ENCODE measurements around the gene ANKDD1B. TPM values are rescaled to one million over a fixed set of nuclear protein-coding genes. Genes with fewer than 3 reads are reported as not detected.

The ANKDD1B gene
- total RNA-seq, 1 experiment from 2014 or later: not detected

DNA sequence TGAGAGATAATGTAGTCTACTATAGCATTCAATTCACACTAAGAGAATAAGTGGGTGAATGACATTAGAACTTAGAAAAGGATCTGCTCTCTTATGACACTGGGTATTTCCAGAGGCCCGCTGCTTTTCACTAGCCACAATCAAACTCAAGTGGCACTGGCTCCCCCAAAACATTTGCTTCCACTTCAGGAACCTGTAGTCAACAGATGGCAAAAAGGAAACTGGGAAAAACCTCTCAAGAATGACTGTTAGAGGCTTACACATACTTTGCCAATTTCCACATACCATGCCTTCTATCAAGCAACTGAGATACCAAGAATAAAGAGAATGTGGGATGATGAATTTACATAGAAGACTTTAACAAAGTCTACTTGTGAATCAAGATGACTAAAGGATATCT is 94.8 kb downstream of the ANKDD1B start:
- no peak for DNase-seq (ENCODE audit: low spot score)

DNA sequence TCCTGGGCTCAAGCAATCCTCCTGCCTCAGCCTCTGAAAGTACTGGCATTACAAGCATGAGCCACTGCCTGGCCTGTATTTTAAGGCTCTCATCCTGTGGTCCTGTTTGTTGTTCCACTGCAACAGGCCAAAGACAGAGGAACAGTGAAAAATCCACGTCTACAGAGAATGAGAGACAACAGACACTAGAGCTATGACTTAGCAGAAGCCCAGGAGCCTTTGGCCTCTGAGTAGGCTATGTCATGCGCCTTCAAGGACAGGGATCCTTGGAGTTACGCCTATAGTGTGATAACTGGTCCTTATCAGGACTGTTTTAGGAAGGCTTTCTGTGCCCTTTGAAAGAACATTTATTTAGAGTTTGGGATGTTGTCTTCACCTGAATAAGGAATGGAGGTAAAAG is 95.5 kb downstream of the ANKDD1B start:
- no peak for DNase-seq (ENCODE audit: low spot score)

DNA sequence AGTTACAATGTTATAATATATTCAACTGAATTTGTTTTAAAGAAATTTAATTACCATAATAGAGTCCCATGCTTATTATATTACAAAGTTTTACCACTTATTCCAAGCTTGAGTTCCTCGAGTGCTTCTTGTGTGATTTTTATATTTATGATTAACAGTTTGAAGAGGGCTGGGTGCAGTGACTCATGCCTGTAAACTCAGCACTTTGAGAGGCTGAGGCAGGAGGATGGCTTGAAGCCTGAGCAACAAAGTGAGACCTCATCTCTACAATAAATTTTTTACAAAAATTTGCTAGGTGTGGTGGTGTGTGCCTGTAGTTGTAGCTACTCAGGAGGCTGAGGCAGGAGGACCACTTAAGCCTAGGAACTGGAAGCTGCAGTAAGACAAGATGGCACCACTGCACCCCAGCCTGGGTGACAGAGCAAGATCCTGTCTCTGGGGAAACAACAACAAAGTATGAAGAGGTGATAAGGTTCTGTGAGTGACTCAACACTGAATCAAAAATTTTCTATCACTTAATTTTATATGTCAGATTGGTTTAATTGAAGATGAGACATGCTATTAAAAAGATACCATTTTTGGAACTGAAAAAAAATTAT is 96.8 kb downstream of the ANKDD1B start:
- DNase-seq (ENCODE audit: low spot score): no peak

DNA sequence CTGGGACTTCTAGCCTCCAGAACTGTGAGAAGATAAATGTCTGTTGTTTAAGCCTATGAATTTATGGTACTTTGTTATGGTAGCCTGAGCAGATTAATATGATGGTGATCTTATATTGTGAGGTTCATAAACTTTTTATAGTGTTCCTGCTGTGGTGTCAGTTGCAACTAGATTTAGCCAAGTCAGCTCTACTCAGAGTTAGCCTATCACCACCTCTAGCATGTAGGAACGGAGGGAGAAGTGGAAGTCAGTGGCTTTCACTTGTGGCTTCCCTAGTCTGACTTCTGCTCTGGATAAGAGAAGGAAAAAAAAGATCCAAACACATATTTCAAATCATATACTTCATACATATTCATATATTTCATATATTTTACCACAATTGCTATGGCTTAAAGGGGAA is 99.4 kb downstream of the ANKDD1B start:
- no peak for DNase-seq (ENCODE audit: low spot score)

DNA sequence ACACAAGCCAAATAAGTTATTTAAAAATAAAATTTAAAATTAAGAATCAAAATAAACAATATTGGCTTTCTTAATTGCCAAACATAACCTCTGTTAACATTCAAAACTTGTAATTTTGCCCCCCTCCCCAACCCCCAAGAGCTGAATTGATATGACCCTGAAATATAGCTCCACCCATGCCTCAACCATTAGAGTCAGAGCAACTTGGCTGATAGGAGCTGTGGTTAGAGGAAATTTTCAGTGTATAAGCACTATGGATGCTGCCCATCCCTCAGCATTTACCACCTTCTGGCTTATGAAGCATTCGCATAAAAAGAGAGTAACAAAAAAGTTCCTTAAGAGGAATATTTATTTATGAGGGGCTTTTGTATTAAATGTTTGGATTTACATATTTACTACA is 99.9 kb downstream of the ANKDD1B start:
- no peak for DNase-seq (ENCODE audit: low spot score)

DNA sequence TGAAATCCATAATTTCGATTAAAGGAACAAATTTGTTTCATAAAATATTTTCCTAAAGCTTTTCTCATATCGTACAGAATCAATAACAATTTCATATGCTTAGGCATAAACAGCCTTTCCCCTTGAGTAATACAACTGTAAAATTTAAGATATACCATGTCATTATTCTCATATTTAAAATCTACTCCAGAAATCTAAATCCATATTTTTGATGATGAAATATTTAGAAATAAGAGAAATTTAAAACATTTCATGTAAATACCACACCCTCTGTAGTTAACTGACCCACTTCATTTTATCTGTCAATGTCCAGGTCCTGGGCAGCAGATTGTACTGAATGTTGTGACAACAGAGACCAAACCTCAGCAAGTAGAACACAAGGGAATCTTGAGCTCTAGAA is 100.8 kb downstream of the ANKDD1B start:
- no peak for DNase-seq (ENCODE audit: low spot score)

DNA sequence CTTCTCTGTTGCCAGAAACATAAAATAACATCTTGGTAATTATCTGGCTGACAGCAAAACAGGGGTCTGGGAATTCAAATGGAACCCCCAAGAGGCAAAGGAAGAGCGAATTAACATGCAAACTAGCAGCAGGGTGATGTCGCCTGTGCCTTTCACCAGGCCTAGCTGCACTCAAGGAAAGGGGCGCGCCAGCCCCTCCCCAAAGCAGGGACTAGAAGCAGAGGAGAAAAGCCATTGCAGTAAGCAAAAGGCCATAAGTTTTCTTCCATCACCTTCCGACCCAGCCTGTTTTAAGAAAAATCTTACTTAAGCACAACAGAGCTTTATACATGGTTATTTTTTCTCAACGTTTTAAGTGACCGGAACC is 105.4 kb downstream of the ANKDD1B start:
- no peak for DNase-seq (ENCODE audit: low spot score)

DNA sequence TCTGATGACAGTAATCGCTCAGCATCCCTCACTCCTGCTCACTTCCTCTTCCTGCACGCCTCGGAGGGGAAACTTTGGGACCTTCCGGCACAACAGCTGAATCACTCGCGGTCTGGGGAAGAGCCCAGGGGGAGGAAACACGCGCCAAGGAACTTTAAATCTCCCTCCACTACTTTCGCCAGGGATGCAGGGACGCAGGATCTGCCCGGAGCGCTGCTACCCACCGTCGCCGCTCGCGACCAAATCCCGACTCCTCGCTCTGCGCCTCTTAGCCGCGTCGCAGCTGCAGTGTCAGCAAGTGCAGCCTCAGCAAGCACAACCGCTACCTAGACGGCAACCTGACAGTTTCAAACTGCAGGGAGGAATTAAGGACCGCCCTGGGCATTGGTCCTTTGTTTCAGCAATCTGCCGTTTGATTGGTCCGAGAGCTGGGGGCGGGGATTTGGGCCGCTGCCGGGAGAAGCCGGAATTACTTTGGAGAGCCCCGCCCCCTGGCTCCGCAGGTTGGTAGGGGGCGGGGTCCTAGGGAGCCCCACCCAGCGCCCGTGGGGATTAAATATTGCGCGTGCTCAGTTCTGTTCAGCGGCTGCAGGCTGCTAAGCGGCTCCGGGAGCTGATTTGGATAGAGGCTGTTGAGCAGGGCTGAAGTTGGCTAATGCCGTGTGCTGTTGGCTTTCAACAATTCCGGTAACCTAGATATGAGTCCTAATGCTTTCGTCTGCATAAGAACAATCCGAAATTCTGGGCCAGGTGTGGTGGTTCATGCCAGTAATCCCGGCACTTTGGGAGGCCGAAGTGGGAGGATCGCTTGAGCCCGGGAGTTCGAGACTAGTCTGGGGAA is 106.0 kb downstream of the ANKDD1B start, which contains the start of gene POC5:
TSS of gene POC5 (minus strand) at position 356 of the 841 bp plus-strand sequence. CDS start 4,500 bp downstream, outside the sequence.
- peak; percentile 93 for DNase-seq (ENCODE audit: low spot score)

DNA sequence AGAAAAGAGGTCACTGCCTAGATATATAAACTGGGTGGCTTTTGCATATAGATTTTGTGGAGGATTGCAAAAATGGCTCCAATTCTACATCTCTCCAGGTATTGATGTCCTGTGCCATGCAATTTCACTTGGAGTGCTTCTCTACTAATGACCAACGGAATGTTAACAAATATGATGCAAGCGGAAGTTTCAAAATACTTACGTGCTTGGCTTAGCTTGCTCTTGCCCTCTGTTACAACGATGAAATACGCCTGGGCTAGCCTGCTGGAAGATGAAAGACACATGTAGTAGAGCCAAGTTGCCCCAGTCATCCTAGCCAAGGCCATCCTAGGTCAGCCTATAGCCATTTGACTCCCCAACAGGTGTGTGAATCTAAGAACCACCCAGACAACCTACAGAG is 109.6 kb downstream of the ANKDD1B start:
- DNase-seq (ENCODE audit: low spot score): no peak

Other genes with a start within 250 kb of the ANKDD1B start
- 4.1 and 12.5 TPM in 2 replicates for gene CERT1, start 99.8 kb upstream of the ANKDD1B start, total RNA-seq (2014; rRNA removed; shearing (Covaris generic))
- 9.1 and 11.8 TPM in 2 replicates for gene POLK, start 99.6 kb upstream of the ANKDD1B start, total RNA-seq (2014; rRNA removed; shearing (Covaris generic))
- 30.1 and 43.9 TPM in 2 replicates for gene POC5, start 106.0 kb downstream of the ANKDD1B start, total RNA-seq (2014; rRNA removed; shearing (Covaris generic))